OCI-M2 (cell line): Measurements from ENCODE around the gene BAZ2B.
A peak's percentile ranks its signal among the peaks of the same experiment; 100 is the strongest.
"Not testable (repeated sequence)": the region's sequence is repeated elsewhere in the genome, so short reads cannot be mapped to it uniquely, and the experiment has no call there.

Experiments used
- DNase-seq: peaks from one replicate; lab custom pipeline; 2025; ENCODE audit not compliant: unreplicated experiment; lab: John Stamatoyannopoulos, UW

The BAZ2B gene

DNA sequence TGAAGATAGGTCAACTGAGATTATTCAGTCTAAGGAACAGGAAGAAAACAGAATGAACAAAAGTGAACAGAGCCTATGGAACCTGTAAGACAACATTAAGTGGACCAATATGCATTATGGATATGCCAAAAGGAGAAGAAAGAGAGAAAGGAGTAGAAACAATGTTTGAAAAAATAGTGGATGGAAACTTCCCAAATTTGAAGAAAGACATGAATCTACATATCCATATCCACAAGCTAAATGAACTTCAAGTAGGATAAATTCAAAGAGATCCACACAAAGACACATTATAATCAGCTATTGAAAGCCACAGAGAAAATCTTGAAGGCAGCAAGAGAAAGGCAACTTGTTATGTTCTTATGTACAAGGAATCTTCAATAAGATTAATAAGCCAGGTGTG lies 74.2 kb downstream of the BAZ2B start:
- no peak for DNase-seq

GRCh38 chr2:159539701-159540100 lies 76.6 kb downstream of the BAZ2B start:
- DNase-seq = no peak

DNA sequence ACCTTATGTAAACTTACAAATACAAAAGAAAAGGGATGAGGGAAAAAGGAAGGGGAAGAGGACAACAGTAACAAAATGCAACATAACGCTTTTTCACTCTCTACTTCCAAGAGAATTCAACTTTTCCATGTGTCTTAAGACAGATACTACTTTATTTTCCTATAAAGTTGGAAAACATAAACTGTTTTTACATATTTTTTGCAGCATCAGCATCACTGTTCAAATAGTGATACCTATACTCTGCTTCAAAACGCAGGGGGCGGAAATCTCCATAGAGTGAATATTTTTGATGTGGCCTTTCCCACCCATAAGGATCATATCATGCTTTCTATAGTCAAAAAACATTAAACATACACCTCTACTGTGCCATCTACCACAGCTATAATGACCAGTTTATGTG lies 77.5 kb downstream of the BAZ2B start:
- DNase-seq = no peak

DNA sequence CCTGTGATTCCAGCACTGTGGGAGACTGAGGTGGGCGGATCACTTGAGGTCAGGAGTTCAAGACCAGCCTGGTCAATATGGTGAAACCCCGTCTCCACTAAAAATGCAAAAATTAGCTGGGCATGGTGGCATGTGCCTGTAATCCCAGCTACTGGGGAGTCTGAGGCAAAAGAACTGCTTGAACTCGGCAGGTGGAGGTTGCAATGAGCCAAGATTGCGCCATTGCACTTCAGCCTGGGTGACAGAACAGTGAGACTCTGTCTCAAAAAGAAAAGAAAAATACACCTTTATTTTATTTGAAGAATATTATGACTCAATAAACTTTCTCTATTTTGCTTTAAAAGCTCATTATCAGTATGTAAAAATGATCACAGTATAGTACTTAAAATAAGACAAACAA lies 81.1 kb downstream of the BAZ2B start:
- not testable (repeated sequence) for DNase-seq

- DNase-seq = no peak
Observed at GRCh38 chr2:159531475-159531874, 84.9 kb downstream of the BAZ2B start.

GRCh38 chr2:159526433-159526832 lies 89.9 kb downstream of the BAZ2B start:
- no peak for DNase-seq

GRCh38 chr2:159525012-159525411 lies 91.3 kb downstream of the BAZ2B start:
- DNase-seq = no peak

- DNase-seq = no peak
Observed at GRCh38 chr2:159521272-159521671, 95.1 kb downstream of the BAZ2B start.

GRCh38 chr2:159518321-159519005 lies 97.9 kb downstream of the BAZ2B start:
- no peak for DNase-seq

DNA sequence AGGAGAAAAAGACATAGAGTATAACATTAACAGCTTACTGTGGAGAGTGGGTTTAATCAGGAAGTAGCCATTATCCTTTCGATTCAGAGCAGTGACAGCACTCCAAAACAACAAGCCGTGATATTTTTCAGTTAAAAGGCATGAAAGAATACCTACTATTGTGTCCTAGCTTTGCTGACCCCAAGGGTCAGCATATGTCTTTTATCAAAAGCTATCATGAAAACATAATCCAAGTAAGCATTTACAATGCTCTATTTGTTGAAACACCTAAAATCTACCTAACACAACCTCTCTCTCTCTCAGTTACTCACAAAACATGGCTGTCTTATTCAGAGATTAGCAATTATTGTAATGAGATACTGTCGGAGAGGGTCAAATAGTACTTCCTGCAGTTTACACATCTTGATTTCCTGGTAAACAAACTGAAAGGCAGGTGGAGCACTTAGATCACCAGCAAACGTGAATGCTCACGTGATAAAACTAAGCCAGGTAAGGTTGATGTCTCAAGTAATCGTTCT lies 100.0 kb downstream of the BAZ2B start:
- DNase-seq = no peak

DNA sequence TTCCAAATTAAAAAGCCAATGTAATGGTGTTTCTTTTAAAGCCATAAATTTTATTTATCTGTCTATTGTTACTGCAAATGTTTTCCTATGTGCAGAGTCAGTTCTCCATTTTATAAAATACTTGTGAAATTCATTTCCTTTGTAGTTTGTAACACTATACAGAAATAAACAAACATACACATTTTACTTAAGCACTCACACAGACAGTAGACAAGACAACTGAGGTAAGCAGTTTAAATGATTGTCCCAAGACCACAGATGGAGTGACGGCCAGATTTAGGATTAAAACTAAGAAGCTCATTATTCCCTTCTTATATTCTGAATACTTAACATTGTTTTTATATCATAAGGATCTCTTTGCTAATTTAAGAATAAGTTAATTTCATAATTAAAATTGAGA lies 100.9 kb downstream of the BAZ2B start:
- no peak for DNase-seq

GRCh38 chr2:159513745-159514144 lies 102.6 kb downstream of the BAZ2B start:
- no peak for DNase-seq

DNA sequence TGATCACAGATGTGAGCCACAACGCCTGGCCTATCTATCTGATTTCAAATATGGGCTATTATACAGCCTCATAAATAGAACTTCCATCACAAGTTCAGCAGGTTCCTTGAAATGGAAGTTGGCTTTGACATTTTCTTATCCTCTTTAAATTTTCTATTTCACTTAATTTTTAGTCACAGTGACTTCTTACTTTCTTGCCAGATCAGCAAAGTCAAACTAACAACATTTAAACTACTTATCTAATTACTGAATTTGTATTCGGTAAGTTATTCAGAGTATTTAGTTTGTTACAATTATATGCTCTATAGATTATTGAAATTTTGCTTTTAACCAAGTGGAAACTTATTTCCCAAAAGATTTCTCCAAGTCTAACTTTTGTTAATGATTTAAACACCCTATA lies 108.2 kb downstream of the BAZ2B start:
- no peak for DNase-seq

GRCh38 chr2:159506764-159507440 lies 109.4 kb downstream of the BAZ2B start:
- DNase-seq = no peak

- no peak for DNase-seq
Observed at GRCh38 chr2:159506202-159506601, 110.1 kb downstream of the BAZ2B start.

GRCh38 chr2:159505196-159505595 lies 111.2 kb downstream of the BAZ2B start:
- DNase-seq = no peak

GRCh38 chr2:159501743-159502142 lies 114.6 kb downstream of the BAZ2B start:
- no peak for DNase-seq

DNA sequence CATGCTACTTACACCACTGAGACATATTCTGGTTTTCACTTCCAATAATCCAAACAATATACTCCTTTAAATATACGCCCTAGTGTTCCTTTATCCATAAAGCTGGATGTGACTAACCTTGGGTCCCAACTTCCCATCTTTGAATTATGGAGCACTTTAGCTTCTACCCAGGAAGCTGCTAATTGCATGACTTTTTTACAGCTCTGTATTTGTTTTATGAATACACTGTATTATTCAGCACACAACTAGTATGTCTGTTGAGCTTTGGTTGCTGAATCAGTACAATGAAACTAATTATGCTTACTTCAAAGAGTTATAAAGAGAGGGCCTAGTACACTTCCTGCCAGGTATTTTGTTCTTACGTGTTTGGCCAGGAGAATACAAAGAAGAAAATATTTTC lies 118.5 kb downstream of the BAZ2B start:
- DNase-seq = no peak

DNA sequence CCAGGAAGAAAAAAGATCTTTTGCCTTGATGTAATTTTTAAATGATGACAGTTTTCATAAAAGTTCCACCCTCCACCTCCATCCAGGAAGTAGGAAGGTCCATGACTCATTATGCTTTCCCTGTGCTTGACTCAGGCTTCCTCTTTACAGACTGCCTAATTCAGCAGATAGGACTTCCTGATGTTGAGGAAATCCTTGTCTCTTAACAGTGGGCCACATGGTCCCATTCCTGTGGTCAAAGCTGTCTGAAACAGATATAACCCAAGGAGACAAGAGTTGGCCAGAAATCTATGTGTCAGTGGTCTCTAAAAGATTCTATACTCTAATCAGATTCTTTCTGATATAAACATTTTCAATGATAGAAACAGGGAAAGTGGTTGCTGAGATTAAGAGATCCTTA lies 119.1 kb downstream of the BAZ2B start:
- DNase-seq = peak; percentile 46

DNA sequence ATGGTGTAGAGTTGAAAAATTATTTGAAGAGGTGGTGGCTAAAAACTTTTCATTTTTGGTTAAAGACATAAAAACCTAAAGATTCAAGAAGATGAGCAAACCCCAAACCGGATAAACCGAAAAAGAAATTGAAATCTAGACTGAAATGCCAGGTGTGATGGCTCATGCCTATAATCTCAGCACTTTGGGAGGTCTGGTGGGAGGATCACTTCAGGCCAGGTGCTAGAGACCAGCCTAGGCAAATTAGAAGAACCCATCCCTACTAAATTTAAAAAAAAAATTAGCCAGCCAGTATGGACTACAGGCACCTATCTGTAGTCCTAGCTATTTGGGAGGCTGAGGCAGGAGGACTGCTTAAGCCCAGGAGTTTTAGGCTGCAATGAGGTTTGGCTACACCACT lies 126.9 kb downstream of the BAZ2B start:
- DNase-seq = no peak

DNA sequence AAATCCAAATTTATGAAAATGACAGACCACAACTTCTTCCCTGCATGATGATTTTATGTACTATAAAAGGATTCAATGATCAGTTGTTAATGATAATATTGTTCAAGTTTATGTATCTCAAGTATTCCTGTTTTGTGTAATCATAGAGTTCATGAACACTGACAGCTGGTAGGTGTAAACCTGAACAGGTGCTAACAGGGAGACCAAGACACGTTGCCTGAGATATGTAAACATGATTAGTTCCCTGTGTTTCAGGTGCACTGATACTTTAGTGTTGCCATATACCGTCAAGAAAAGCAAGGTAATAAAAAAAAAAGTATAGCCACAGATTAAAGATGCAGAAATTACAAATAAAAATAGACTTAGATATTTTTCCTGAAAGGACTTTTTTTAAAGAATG lies 131.8 kb downstream of the BAZ2B start:
- no peak for DNase-seq

GRCh38 chr2:159476329-159476728 lies 140.0 kb downstream of the BAZ2B start:
- no peak for DNase-seq

GRCh38 chr2:159475793-159476192 lies 140.6 kb downstream of the BAZ2B start:
- DNase-seq = no peak
